Activated CD8-positive, alpha-beta memory T cell treated with anti-CD3 and anti-CD28 coated beads, Interleukin-2, amount 50 U/mL, for 4 hours (primary cell): ENCODE measurements around the gene LONP2.
"Not testable (repeated sequence)": the region's sequence is repeated elsewhere in the genome, so short reads cannot be mapped to it uniquely, and the experiment has no call there.

Experiments
- DNase-seq: peaks from one replicate; pipeline ENCODE4 v3.0.0-alpha.2; 2020

The LONP2 gene

GRCh38 chr16:48240147-48240546 is 4.0 kb upstream of the LONP2 start:
- DNase-seq = not testable (repeated sequence)

- no peak for DNase-seq
Measured at GRCh38 chr16:48244863-48245195, 729 bp downstream of the LONP2 start.

- no peak for DNase-seq
Measured at GRCh38 chr16:48246066-48246465, 2.0 kb downstream of the LONP2 start.

- no peak for DNase-seq
Measured at GRCh38 chr16:48247311-48247710, 3.2 kb downstream of the LONP2 start, which contains the start of gene ABCC11. ABCC11 (minus strand) TSS chr16:48247539; CDS start chr16:48231921, 15,618 bp downstream.

- no peak for DNase-seq
Measured at GRCh38 chr16:48250520-48251278, 6.6 kb downstream of the LONP2 start.

GRCh38 chr16:48252013-48252412 is 7.9 kb downstream of the LONP2 start:
- no peak for DNase-seq

- DNase-seq = no peak
Measured at GRCh38 chr16:48256579-48257177, 12.6 kb downstream of the LONP2 start.

GRCh38 chr16:48261569-48261968 is 17.5 kb downstream of the LONP2 start:
- DNase-seq = no peak

GRCh38 chr16:48262631-48263030 is 18.5 kb downstream of the LONP2 start:
- DNase-seq = no peak

- no peak for DNase-seq
Measured at GRCh38 chr16:48269011-48269410, 24.9 kb downstream of the LONP2 start.

- DNase-seq = no peak
Measured at GRCh38 chr16:48271728-48272127, 27.6 kb downstream of the LONP2 start.

- DNase-seq = no peak
Measured at GRCh38 chr16:48272837-48273421, 28.8 kb downstream of the LONP2 start.

- no peak for DNase-seq
Measured at GRCh38 chr16:48274476-48274875, 30.4 kb downstream of the LONP2 start.

- no peak for DNase-seq
Measured at GRCh38 chr16:48276102-48276501, 32.0 kb downstream of the LONP2 start.

GRCh38 chr16:48277158-48277557 is 33.1 kb downstream of the LONP2 start:
- DNase-seq = no peak

GRCh38 chr16:48279199-48279598 is 35.1 kb downstream of the LONP2 start:
- no peak for DNase-seq

GRCh38 chr16:48280546-48280945 is 36.4 kb downstream of the LONP2 start:
- DNase-seq = no peak

- DNase-seq = no peak
Measured at GRCh38 chr16:48282636-48283263, 38.6 kb downstream of the LONP2 start.

- DNase-seq = no peak
Measured at GRCh38 chr16:48284772-48285409, 40.8 kb downstream of the LONP2 start.

- DNase-seq = no peak
Measured at GRCh38 chr16:48287239-48287638, 43.1 kb downstream of the LONP2 start.

- DNase-seq = no peak
Measured at GRCh38 chr16:48291303-48291702, 47.2 kb downstream of the LONP2 start.

GRCh38 chr16:48291754-48292153 is 47.7 kb downstream of the LONP2 start:
- no peak for DNase-seq

GRCh38 chr16:48292452-48292851 is 48.4 kb downstream of the LONP2 start:
- no peak for DNase-seq
